ENCODE measurements around the gene PCDH12. TPM values are rescaled to one million over a fixed set of nuclear protein-coding genes. Genes with fewer than 3 reads are reported as not detected.

PCDH12 gene
- total RNA-seq, 1 donor from 2014 or later: 2.8 TPM

GRCh38 chr5:141966275-141966962 is 8.4 kb upstream of the PCDH12 start:
- no peak for DNase-seq

DNA sequence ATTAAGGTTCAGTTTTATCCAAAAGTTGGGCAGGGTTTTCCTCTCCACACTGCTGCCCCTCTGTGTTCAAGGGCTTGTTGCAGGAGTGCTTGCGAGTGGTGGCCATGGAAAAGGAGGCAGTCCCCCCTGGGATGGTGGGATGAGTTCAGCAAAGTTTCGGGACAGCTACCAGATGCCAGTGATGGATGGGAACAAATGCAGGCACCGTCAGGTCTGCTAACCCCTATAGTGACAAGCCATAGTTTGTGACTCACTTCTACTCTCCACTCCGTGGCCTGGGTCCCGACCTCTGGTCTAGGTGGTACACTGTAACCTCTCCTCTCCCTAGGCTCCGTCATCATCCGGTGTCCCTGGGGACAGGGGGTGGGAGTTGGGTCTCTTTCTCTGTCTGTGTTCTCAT is 7.1 kb upstream of the PCDH12 start:
- no peak for DNase-seq

DNA sequence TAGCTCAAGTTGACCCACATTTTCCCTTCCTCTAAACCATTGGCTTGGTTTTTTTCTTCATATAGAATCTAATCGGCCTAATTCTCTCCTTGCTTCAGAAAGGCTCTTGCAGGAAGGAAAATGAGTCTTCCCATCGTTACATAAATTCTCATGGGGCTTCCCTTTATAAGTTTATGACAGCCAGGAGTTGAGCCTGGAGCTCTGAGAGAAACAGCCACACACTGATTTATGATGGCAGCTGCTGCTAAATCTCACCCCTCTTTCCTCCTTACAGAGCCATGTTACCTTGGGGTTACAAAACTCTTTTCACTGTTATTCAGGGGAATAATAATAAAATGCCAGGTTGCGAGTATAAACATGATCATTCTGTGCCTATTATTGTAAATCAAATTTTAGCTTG is 5.7 kb upstream of the PCDH12 start:
- no peak for DNase-seq

DNA sequence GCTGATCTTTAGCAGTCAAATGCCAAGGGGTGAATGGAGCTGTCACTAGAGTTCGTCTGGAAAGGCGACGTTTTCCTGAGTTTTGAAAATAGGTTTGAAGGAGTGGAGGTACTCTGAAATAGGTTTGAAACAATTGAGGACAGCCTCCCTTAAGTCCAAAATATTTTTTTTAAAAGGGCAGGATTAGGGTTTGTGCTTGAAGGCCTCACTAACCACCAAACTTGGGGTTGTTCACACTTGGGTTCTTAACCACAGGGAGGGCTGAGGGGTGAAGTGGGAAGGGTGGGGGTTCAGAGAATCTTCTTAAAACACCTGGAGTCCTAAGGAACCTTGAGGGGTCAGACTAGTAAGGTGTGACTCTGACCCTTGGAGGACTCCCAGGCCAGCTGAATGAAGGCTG is 3.5 kb upstream of the PCDH12 start:
- no peak for DNase-seq

DNA sequence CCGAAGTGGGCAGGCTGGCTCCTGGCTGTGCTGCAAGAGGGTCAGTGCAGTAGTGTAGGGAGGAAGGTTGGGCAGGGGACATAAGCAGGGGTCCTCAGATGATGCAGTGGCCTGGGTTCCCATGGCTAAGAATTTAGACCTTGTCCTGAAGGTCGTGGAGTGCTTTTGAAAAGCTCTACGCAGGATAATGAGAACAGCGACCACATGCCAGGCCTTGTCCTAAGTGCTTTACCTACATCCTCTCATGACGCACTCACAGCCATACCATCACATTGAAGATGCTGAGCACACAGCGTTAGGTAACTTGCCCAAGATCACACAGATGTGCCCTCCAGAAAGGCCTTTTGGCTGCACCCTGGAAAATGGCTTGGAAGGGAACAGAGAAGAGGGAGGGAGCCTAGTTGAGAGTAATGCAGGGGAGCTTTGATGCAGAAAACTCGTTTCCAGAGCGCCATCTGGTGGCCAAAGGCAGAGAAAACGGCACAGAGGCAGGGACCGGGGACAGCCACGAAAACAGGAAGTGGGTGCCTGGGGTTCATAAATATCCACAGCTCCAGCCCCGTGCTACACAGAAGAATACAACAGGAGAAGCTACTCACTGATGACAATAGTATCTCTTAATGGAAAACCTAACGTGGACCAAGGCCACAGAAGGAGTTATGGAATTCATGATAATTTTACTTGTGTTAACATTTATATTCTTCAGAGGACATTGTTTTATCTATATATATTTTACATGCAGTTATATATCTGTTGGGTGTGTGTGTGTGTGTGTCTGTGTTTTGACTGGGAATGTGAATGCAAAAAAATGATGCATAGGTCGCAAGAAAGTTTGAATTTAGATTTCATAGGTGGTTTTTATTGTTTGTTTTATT is 2.7 kb upstream of the PCDH12 start:
- DNase-seq: peak; percentile 84

DNA sequence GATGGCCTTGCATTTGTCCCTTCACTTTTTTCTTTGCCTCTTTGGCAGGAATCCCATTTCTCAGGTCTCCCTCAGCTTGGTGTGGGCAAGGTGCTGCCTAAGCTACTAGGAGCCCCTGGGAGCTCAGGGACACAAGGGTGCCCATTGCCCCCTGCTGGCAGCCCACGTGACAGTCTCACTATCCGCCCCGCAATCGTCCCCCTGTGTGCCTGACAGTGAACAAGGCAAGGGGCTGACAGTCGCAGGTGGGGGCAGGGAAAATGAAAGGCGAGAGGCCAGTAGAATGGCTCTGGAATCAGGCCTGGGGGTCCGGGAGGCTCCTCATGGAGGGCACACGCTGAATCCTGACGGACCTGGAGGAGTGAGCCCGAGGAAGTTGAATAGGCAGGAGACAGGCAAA is 2.0 kb upstream of the PCDH12 start:
- DNase-seq: no peak

- DNase-seq: no peak
Observed at GRCh38 chr5:141958546-141959172, 657 bp upstream of the PCDH12 start.

DNA sequence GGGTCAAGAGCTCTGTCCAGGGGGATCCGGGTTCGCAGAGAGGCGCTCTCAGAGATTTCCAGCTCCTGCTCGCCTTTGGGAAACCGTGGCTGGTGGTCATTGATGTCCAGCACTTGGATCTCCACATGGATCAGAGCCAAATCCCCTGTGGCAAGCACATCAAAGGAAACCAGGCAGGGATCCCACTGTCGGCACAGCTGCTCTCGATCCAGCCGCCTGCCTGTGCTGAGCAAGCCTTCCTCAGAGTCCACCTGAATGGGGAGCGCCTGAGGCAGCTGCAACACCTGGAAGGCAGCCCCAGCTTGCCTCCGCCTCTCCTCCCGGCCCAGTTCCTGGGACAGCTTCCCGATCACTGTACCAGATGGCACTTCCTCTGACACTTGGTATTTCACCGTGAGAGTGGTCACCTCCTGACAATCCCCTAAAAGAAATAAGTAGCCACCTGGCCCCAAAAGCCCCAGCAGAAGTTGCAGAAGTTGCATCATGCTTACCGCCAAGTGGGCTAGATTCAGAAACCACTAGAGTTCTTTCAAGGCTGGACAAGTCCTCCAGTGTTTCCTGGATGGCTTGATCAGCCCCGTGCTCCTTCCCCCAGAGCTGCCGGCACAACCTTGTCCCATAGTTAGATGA is 520 bp downstream of the PCDH12 start:
- DNase-seq: no peak

DNA sequence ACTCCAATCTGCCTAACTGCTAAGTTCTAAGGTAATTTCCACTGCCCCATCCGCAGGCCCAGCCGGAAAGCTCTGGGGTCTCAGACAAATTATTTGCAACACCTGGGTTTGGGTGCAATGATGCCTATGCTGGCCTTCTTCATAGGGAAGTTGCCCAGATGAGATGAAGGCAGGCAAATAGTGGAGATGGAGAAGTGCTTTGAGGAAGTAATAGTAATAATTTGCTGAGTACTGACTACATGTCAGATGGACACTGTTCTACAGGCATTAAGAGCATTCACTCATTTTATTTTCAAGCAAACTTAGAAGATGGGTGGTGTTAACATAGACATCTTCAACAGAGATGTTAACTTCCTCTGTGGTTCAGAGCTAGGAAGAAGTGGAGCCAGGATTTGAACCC is 3.8 kb downstream of the PCDH12 start:
- DNase-seq: no peak

DNA sequence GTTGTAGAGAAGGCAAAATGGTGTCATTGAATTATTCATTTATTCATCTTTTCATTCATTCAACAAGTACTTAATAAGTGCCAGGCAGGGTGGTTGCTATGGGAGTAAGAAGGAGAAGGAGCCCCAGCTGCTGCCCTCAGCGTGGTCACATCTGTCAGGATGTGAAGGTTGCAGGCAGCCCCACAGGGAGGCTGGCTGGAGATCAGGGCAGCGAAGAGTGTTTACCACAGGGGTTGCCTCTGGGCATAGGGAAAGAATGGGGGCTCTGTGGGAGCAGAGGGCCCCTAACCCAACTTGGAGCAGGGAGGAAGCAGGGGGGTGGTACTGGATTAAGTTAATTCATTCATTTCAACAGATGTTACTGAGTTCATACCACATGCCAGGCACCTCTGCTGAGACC is 6.0 kb downstream of the PCDH12 start:
- no peak for DNase-seq

DNA sequence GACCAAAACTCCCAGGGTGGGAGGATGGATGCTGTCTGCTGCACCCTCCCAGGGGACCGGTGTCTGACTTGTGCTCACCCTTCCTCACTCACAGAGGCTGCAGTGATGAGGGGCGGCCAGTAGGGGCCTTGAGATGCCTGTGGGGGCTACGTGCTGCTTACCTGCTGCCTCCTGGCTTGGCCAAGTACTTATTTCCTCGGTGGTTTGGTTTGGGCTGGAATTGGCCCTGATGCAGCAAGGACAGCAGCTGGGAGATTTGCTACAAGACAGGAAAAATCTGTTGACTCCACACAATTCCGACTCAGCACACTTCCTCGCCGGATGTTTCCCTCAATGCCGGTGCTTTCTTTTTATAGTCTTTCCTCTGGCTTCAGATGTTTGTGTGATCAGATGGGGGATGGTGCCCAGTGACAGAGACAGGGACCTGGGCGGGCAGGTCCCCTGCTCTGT is 6.6 kb downstream of the PCDH12 start:
- no peak for DNase-seq

DNA sequence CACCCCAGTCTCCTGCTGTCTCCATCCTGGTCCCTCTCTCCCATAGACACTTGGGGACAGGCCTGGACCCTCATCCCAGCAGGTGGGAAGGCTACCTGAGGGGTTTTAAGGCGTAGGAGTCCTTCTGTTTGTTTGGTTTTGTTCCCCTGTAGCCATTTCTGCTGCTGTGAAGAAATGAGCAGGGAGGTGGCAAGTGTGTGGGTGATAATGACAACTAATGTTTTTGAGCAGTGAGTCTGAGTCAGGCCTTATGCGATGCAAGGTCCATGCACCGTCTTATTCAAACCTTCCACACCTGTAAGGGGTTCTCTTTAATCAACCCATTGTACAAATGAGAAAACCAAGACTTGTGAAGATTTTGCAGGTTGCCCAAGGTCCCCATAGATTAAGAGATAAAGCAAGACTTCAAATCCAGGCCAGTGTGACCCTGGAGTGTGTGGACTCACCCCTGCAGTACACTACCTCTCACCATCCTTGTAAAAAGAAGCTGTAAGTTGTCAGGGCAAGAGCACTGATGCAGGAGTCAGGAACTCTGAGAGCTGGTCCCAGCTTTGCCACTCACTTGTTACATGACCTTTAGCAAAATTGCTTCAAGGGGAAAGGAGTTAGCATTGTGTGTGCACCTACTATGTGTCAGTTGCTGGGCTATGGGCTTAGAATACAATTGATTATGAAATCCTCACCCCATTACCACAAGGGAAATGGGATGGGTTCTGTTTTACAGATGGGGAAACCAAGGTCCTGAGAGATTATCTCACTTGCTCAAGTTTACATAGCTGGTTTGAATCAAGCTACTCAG is 7.6 kb downstream of the PCDH12 start:
- no peak for DNase-seq

- DNase-seq: no peak
Observed at GRCh38 chr5:141949511-141949910, 8.5 kb downstream of the PCDH12 start.

DNA sequence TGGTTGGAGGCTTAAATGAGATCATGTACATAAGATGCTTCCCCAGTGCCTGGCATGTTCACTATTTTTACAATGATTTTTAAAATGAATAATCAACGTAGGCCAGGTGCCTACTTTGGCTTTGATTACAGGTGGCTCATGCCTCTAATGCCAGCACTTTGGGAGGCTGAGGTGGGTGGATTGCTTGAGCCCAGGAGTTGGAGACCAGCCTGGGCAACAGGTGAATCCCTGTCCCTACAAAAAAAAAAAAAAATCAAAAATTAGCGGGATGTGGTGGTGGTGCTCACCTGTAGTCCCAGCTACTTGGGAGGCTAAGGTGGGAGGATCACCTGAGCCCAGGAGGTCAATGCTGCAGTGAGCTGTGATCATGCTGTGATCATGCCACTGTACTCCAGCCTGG is 9.2 kb downstream of the PCDH12 start:
- no peak for DNase-seq

DNA sequence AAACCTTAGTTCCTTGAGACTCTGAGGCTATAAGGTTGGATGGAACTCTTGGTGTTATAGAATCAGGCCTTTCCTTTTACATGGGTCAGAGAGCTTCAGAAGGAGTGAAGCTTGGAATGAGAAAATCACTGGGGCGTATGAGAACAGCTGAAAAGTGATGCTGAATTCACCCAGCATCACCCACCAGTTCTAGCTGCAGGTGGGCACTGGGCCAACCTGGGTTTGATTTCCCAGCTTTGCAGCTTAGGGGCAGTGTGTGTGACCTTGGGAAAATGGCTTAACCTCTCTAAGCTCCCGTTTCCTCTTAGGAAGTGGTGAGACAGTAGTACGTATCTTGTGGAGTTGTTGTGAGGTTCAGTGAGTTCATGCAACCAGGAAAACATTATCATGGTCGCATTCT is 10.7 kb downstream of the PCDH12 start:
- DNase-seq: no peak

DNA sequence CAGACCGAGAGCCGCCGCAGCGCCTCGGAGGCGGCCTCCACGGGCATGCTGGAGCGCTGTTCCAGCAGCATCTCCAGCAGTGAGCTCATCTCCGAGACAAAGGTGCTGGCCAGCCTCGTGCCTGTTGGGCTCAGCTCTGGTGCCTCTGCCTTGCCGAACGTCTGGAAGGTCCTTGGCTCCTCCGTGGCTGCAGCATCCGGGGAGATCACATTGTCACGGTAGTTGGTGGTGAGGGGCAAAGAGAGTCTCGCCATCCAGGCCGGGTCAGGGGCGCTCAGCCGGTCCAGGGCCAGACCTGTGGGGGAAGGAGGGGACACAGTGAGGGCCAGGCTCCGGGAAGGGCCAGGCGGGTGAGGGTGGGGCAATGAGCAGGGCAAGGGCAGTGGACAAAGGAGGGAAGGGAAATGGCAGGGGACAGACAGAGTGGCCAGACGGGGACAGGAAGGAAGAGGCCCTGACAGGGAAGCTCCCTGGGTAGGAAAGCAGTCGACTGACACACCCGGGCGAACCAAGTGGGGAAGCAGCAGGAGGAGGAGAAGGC is 12.4 kb downstream of the PCDH12 start:
- no peak for DNase-seq

- no peak for DNase-seq
Observed at GRCh38 chr5:141944076-141944475, 13.9 kb downstream of the PCDH12 start.

DNA sequence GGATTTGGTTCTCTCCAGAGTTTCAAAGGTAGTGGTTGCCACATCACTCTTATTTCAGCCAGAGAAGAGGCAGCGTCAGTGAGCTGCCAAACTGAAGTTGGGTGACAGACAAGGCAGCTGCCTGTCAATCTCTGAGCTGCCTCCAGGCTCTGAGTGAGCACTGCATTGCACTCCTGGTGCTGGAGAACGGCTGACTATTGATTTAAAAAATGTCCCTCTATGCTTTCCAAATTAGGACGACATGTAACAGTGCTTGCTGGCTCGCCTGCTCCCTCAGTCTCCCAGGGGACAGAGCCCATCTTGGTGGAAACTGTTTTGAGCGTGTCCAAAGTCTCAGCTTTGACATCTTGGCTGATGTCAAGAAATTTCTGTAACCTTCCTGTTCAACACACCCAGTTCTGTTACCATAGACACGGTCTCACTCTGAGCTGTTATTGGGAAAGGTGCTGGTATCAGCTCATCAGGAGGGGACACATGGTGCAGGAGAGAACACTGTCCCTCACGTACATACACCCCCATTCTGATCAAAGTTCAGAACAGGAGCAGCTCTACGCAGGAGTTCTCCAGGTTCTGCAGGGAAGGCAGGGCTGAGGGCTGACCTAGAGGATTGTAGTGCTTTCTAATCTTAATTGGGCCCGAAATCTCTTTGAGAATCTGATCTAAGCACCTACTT is 15.7 kb downstream of the PCDH12 start:
- no peak for DNase-seq

GRCh38 chr5:141941779-141942178 is 16.2 kb downstream of the PCDH12 start:
- no peak for DNase-seq

- DNase-seq: no peak
Observed at GRCh38 chr5:141941307-141941706, 16.7 kb downstream of the PCDH12 start.

DNA sequence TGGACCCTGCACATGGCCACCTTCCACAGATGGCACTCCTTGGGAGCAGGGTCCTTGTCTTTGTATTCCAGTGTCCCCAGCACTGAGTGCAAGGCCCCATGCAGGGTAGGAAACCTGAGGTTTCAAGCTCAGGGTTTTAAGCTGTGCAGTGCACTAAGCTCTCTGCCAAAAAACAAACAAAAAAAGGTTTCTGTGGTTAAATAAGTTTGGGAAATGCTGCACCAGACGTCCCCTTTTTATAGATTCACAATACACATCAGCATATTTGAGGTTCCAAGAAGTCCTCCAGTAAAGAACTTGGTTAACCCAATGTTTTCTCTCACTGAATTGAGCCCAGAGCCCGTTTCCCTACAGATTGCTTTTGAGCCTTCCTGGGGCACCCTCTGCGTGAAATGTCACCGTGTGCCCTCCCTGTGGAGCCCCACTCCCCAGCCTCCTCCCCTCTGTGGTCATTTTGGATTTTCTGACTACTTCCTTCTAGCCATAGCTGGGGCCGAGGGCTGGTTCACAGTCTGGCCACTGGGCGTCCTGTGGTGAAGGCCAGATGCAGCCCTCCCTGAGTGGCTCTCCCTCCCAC is 17.2 kb downstream of the PCDH12 start:
- DNase-seq: no peak

Data from occipital lobe (tissue), 2 donors.